Activated CD8-positive, alpha-beta memory T cell treated with anti-CD3 and anti-CD28 coated beads, Interleukin-2, amount 50 U/mL, for 24 hours (primary cell): ENCODE data around the gene TMEM190.
"Not testable (repeated sequence)": the region's sequence is repeated elsewhere in the genome, so short reads cannot be mapped to it uniquely, and the experiment has no call there.

ENCODE experiments used
- DNase-seq: peaks from one replicate; pipeline ENCODE4 v3.0.0-alpha.2; 2020; ENCODE audit errors: extremely low read depth

The TMEM190 gene

GRCh38 chr19:55376241-55376933 lies at the start of gene TMEM190:
TSS of gene TMEM190 (plus strand) at chr19:55376826. CDS start at chr19:55376854, 28 bp downstream.
- no peak for DNase-seq

- not testable (repeated sequence) for DNase-seq
Measured at GRCh38 chr19:55328774-55329318, 47.8 kb upstream of the TMEM190 start.

- DNase-seq: not testable (repeated sequence)
Measured at GRCh38 chr19:55329791-55330190, 46.8 kb upstream of the TMEM190 start.

- no peak for DNase-seq
Measured at GRCh38 chr19:55333870-55334269, 42.8 kb upstream of the TMEM190 start.

- DNase-seq: no peak
Measured at GRCh38 chr19:55336101-55336500, 40.5 kb upstream of the TMEM190 start.

- DNase-seq: peak; percentile 100
Measured at GRCh38 chr19:55339105-55339888, 37.3 kb upstream of the TMEM190 start, which contains the start of gene KMT5C. TSS of gene KMT5C (plus strand) at chr19:55339876. CDS start at chr19:55341937, 2,061 bp downstream.

GRCh38 chr19:55339889-55340783 lies 36.5 kb upstream of the TMEM190 start:
- DNase-seq: no peak

GRCh38 chr19:55340784-55341147 lies 35.9 kb upstream of the TMEM190 start:
- no peak for DNase-seq

GRCh38 chr19:55341171-55341588 lies 35.4 kb upstream of the TMEM190 start:
- peak; percentile 25 for DNase-seq

GRCh38 chr19:55341595-55342531 lies 34.8 kb upstream of the TMEM190 start:
- DNase-seq: no peak

GRCh38 chr19:55344444-55344843 lies 32.2 kb upstream of the TMEM190 start:
- DNase-seq: no peak

- DNase-seq: no peak
Measured at GRCh38 chr19:55345101-55345817, 31.4 kb upstream of the TMEM190 start.

- DNase-seq: no peak
Measured at GRCh38 chr19:55345818-55346724, 30.6 kb upstream of the TMEM190 start.

GRCh38 chr19:55346725-55347441 lies 29.7 kb upstream of the TMEM190 start:
- DNase-seq: no peak

- no peak for DNase-seq
Measured at GRCh38 chr19:55347442-55348009, 29.1 kb upstream of the TMEM190 start.

GRCh38 chr19:55348317-55349034 lies 28.1 kb upstream of the TMEM190 start:
- no peak for DNase-seq
